HepG2 (cell line): Measurements from ENCODE around the gene MAP7D3. TPM values are rescaled to one million over a fixed set of nuclear protein-coding genes. Genes with fewer than 3 reads are reported as not detected.

ENCODE experiments used
- ARID3A ChIP-seq: IDR thresholded peaks from 2 replicates; pipeline ENCODE4 v1.6.1; 2012; ENCODE audit warnings: low read depth, low read length, improper control_type of control experiment
- HNF1A ChIP-seq, 2 experiments: sonication (generic) in 1 of 2; formaldehyde crosslinking in 1 of 2; IDR thresholded peaks; 2 replicates each; pipeline versions ENCODE4 v1.4.0 to v1.6.1; 2016 to 2020; ENCODE audit warnings: borderline replicate concordance in 1 of 2, low read depth in 1 of 2, mild to moderate bottlenecking in 1 of 2, missing genetic modification reagents in 1 of 2
- MTERF4 ChIP-seq: sonication (generic); formaldehyde crosslinking; IDR thresholded peaks from 2 replicates; pipeline ENCODE4 v1.8.0; 2023; ENCODE audit warnings: mild to moderate bottlenecking, missing genetic modification reagents
- NR0B2 ChIP-seq: sonication (generic); formaldehyde crosslinking; IDR thresholded peaks from 2 replicates; pipeline ENCODE4 v1.4.0; 2020; ENCODE audit warnings: mild to moderate bottlenecking, missing genetic modification reagents
- RARA ChIP-seq: IDR thresholded peaks from 2 replicates; pipeline ENCODE4 v1.6.1; 2016; ENCODE audit warnings: missing genetic modification reagents, missing compliant biosample characterization
- ZNF275 ChIP-seq: sonication (generic); formaldehyde crosslinking; IDR thresholded peaks from 2 replicates; pipeline ENCODE4 v1.8.0; 2022; ENCODE audit warnings: missing genetic modification reagents, mild to moderate bottlenecking, inconsistent platforms, borderline replicate concordance
- ZNF34 ChIP-seq: sonication (generic); formaldehyde crosslinking; IDR thresholded peaks from 2 replicates; pipeline ENCODE4 v1.4.0; 2020; ENCODE audit warnings: mild to moderate bottlenecking, missing genetic modification reagents, borderline replicate concordance
- polyA plus RNA-seq, 8 experiments: library from polyadenylated mRNA; depleted of rRNA in 3 of 8; stranded (reverse) in 7 of 8; unstranded in 1 of 8; fragments of >200 nt; fragmentation: Illumina TruSeq in 4 of 8; extraction: Trizol in 4 of 8; gene quantifications; 2 replicates each; pipeline versions ENCODE4 v1.2.1 to v1.2.3, GENCODE V29; 2011 to 2016; ENCODE audit warnings: low read depth in 4 of 8, missing spikeins in 1 of 8, mixed read lengths in 1 of 8; ENCODE audit not compliant: insufficient read depth in 1 of 8
- total RNA-seq, 5 experiments: library from RNA; depleted of rRNA; stranded (reverse); fragments of >200 nt; fragmentation: Illumina TruSeq; extraction: Trizol; gene quantifications; 2 replicates each; pipeline ENCODE4 v1.2.3, GENCODE V29; 2016; ENCODE audit warnings: low read depth in 1 of 5

MAP7D3 gene
- total and polyA plus RNA-seq, 2 of the 13 experiments (the other 11 are each of a cell fraction or from before 2014, with no cell fraction given): not detected

GRCh38 chrX:136198678-136199243 lies 52.4 kb downstream of the MAP7D3 start (continued):
- TF ChIP-seq ARID3A: no peak
- TF ChIP-seq NR0B2: no peak
- no peak for TF ChIP-seq ZNF275 (CRISPR knock-in tag)
- no peak for TF ChIP-seq MTERF4
- TF ChIP-seq RARA (CRISPR knock-in tag): no peak
- TF ChIP-seq HNF1A (IDR thresholded peaks at IDR 0.05; ENCODE audit: low read depth): no peak
- TF ChIP-seq HNF1A (CRISPR knock-in tag; IDR thresholded peaks at IDR 0.05; ENCODE audit: borderline replicate concordance): no peak
- TF ChIP-seq ZNF34: no peak
